ENCODE data around the gene FIGN.
A peak's percentile ranks its signal among the peaks of the same experiment; 100 is the strongest.

FIGN gene

GRCh38 chr2:163665817-163666216, 70.0 kb downstream of the FIGN start:
- no peak for DNase-seq (ENCODE audit: low spot score)

- DNase-seq (ENCODE audit: low spot score), result no peak
Measured at GRCh38 chr2:163665051-163665450, 70.8 kb downstream of the FIGN start.

GRCh38 chr2:163664610-163665009, 71.2 kb downstream of the FIGN start:
- DNase-seq (ENCODE audit: low spot score), result no peak

- no peak for DNase-seq (ENCODE audit: low spot score)
Measured at GRCh38 chr2:163662141-163662780, 73.5 kb downstream of the FIGN start.

- no peak for DNase-seq (ENCODE audit: low spot score)
Measured at GRCh38 chr2:163659224-163659623, 76.6 kb downstream of the FIGN start.

- DNase-seq (ENCODE audit: low spot score), result peak; percentile 67
Measured at GRCh38 chr2:163658556-163658955, 77.3 kb downstream of the FIGN start.

- DNase-seq (ENCODE audit: low spot score), result no peak
Measured at GRCh38 chr2:163657281-163657656, 78.5 kb downstream of the FIGN start.

- no peak for DNase-seq (ENCODE audit: low spot score)
Measured at GRCh38 chr2:163656622-163657280, 79.1 kb downstream of the FIGN start.

- no peak for DNase-seq (ENCODE audit: low spot score)
Measured at GRCh38 chr2:163655667-163656066, 80.1 kb downstream of the FIGN start.

- no peak for DNase-seq (ENCODE audit: low spot score)
Measured at GRCh38 chr2:163652751-163653150, 83.1 kb downstream of the FIGN start.

GRCh38 chr2:163649080-163649479, 86.7 kb downstream of the FIGN start:
- DNase-seq (ENCODE audit: low spot score), result no peak

- DNase-seq (ENCODE audit: low spot score), result peak; percentile 53
Measured at GRCh38 chr2:163647300-163647699, 88.5 kb downstream of the FIGN start.

GRCh38 chr2:163646687-163647086, 89.1 kb downstream of the FIGN start:
- DNase-seq (ENCODE audit: low spot score), result no peak

GRCh38 chr2:163644238-163644637, 91.6 kb downstream of the FIGN start:
- DNase-seq (ENCODE audit: low spot score), result no peak

GRCh38 chr2:163641986-163642385, 93.8 kb downstream of the FIGN start:
- no peak for DNase-seq (ENCODE audit: low spot score)

GRCh38 chr2:163640542-163641193, 95.1 kb downstream of the FIGN start:
- no peak for DNase-seq (ENCODE audit: low spot score)

GRCh38 chr2:163637871-163638270, 97.9 kb downstream of the FIGN start:
- peak; percentile 48 for DNase-seq (ENCODE audit: low spot score)

GRCh38 chr2:163633291-163633690, 102.5 kb downstream of the FIGN start:
- DNase-seq (ENCODE audit: low spot score), result no peak

- DNase-seq (ENCODE audit: low spot score), result no peak
Measured at GRCh38 chr2:163630836-163631235, 105.0 kb downstream of the FIGN start.

GRCh38 chr2:163626639-163627109, 109.1 kb downstream of the FIGN start:
- no peak for DNase-seq (ENCODE audit: low spot score)

GRCh38 chr2:163626208-163626607, 109.6 kb downstream of the FIGN start:
- DNase-seq (ENCODE audit: low spot score), result no peak

GRCh38 chr2:163625632-163626031, 110.2 kb downstream of the FIGN start:
- DNase-seq (ENCODE audit: low spot score), result no peak

GRCh38 chr2:163621445-163622004, 114.3 kb downstream of the FIGN start:
- no peak for DNase-seq (ENCODE audit: low spot score)
